GM21576 (cell line): ENCODE measurements around the gene TAOK1.
"Not testable (repeated sequence)": the region's sequence is repeated elsewhere in the genome, so short reads cannot be mapped to it uniquely, and the experiment has no call there.

ENCODE experiments used
- ATAC-seq: cut with Tn5 transposase; IDR thresholded peaks from one replicate; pipeline ENCODE4 v1.9.1; 2021; ENCODE audit warnings: mild to moderate bottlenecking, moderate library complexity; ENCODE audit not compliant: unreplicated experiment

The TAOK1 gene

DNA sequence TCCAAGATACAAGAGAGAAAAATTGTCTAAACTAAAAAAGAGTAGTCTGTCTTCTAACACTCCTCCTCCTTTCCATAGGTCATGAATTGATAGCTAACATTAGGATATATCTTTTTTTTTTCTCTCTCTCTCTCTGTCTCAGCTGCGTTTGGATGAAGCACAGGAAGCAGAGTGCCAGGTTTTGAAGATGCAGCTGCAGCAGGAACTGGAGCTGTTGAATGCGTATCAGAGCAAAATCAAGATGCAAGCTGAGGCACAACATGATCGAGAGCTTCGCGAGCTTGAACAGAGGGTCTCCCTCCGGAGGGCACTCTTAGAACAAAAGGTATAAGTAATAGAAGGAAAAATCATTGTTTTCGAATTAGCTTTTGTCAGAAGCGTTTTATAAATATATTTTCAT is 143.8 kb downstream of the TAOK1 start:
- no peak for ATAC-seq

DNA sequence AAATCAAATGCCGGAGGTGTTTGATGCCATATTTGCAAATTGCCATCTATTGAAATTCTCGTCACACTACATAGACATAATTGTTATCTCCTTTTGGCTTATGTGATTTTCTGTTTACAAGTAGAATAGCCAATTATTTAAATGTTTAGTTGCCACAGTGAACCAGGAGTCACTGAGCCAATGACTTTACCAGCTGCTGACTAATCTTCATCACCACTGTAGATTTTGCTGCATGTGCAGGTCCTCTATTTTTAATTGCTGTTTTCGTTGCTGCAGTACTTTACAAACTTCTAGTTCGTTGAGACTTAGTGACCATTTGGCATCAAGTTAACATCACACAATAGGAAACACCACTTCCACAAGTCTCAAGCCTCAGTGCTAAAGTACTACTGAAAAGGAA is 153.9 kb downstream of the TAOK1 start:
- ATAC-seq, result no peak

DNA sequence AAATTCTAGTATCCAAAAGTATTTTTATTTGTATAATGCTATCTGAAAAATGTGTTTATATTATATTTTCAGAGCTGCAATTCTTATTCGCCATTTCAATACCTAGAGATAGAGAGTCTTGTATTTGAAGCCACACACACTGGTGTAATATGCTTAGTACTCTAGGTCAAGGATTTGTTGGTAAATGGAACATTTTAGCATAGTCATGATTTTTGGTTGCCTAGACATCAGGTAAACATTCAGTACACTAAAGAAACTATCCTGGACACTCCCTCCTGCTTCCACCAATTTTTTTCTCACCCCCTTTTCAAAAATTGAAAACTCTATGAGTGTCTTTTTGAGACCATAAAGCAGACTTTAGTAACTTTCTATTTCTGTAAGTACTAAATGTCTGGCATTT is 155.9 kb downstream of the TAOK1 start:
- no peak for ATAC-seq

DNA sequence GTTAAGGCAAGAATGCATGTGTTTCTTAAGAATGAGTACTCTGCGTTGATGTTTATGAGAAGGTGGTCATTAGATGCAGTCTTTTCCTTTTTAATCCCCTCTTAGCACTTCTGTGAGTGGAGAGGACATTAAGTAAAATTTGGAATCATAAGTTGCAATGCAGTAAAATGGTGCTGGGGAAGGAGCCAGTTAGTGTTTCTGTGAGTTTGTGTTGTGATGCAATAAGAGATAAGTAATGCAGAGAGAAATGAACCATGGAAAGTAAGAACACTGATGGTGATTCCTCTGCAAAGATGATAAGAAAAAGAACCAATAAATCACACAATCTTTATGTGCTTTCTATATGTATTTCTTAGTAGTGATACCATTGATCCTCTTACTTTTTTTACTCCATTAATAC is 156.7 kb downstream of the TAOK1 start:
- no peak for ATAC-seq

DNA sequence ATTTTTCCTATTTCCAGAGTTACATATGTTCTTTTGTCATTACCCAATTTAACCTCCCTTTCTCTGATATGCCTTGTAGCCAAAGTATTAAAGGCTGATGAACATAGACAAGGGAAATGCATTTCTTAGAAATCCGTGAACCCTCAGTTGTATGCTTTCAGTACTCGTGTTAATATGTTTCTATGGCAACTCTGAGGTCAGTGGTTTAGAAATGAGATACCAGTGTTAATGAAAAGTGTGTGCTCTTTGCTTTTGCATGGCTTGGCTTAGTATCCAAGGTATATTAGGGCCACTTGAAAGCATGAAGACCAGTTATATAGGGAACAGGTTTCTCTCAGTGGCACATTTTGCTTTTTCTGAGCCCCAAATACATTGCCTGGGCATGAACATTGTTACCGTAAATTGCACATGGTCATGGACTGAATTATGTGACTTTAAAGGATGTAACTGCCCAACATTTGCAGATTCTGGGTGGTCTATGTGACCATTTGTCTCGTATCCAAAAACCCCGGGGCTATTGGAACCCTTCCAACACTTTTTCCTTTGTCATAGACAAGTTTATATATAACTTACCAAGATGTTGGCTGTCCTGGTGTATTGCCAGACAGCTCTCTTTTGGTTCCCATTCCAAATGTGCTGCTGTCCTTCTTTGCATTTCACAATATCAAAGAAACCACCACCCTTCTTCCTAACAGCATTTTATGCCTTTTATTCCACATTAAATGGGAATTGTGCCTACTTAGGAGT is 159.2 kb downstream of the TAOK1 start:
- ATAC-seq, result no peak

DNA sequence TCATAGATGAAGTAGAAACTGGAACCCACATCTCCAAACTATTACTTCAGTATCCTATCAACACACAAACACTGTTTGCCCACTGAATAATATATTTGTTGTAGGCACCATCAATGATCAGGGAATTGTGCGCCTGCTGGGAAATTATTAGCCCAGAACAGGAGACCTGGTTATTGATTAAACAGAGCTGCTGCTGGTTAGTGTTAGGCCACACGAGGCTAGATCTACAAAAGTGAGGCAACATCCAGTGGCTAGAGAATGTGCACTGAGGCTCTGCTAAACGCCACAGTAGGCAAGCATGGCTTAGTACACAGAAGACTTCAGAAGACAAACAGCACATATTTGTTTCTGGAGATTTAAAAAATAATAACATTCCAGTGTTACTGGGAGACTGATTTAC is 165.7 kb downstream of the TAOK1 start:
- no peak for ATAC-seq

DNA sequence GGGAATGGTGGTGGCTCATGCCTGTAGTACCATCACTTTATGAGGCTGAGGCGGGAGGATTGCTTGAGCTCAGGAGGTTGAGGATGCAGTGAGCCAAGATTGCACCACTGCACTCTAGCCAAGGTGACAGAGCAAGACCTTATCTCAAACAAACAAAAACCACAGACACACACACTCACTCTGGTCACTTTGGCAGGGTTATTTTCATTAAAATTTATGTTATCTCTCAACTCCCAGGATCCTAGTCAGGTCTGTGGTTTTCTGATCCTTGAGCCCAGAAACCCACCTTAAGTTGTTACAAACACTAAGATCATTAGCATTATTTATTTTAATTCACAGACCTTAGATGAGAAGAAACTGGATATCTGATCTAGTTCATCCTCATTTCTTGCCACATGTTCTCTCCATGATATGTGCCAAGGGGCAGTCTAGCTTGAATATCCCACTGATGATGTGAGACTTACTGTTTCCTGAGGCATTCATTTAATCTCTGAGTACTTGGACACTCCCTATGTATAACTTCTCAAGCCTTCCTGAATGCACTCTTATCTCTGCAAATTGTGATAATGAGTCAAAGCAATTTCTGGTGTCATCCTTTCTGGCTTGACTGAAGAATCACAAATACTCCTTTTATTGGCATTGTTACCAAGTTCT is 167.0 kb downstream of the TAOK1 start:
- no peak for ATAC-seq

DNA sequence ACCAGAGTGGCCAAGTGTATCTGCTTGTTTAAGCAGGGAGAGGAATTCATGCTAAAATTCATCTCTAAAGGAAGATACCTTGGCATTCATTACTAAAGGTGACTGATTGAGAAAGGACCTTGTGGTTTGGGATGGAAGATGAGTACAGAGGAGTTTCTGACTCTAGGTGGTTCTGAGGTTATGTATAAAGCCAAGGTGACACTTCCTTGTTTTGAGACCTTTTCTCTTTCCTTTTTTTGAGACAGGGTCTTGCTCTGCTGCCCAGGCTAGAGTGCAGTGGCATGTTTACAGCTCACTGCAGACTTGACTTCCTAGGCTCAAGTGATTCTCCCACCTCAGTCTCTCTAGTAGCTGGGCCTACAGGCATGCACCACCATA is 167.6 kb downstream of the TAOK1 start:
- no peak for ATAC-seq

DNA sequence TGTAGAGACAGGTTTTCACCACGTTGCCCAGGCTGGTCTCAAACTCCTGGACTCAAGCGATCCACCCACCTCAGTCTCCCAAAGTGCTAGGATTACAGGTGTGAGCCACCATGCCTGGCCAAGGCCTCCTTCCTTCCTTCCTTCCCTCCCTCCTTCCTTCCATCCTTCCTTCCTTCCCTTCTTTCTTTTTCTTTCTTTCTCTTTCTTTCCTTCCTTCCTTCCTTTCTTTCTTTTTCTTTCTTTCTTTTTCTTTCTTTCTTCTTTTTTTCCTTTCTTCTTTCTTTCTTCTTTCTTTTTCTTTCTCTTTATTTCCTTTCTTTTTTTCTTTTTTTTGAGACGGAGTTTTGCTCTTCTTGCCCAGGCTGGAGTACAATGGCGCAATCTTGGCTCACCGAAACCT is 168.0 kb downstream of the TAOK1 start:
- not testable (repeated sequence) for ATAC-seq

DNA sequence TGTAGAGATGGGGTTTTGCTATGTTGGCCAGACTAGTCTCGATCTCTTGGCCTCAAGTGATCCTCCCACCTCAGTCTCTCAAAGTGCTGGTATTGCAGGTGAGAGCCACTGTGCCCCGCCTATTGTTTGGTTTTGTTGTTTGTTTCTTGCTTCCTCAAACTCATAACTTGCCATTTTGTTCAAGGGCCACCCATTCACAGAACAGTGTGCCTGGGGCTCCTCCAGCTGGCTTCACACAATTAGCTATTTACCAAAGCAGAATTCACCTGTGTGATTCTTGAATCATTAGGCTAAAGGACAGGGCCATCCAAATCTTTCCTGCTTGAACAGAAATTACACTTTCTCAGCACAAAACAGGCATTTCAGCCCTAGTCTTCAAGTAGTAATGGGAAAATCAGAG is 169.5 kb downstream of the TAOK1 start:
- ATAC-seq, result no peak

DNA sequence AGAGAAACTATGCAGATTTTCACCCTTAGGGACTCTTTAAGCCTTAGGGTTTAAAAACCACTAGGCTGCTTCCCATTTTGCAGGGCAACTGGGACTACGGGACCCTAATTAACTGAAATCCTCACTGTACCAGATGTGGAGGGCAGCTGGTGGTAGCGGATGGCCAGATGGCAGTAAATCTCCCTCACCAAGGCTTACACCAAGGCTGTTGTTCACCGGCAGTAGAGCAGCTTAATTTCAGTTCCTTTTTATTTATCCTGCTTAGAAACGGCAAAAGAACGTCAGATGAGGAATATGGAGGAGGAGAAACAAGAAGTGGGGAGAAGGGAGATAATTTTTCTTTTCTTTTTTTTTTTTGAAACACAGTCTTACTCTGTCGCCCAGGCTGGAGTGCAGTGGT is 170.2 kb downstream of the TAOK1 start:
- ATAC-seq, result no peak

DNA sequence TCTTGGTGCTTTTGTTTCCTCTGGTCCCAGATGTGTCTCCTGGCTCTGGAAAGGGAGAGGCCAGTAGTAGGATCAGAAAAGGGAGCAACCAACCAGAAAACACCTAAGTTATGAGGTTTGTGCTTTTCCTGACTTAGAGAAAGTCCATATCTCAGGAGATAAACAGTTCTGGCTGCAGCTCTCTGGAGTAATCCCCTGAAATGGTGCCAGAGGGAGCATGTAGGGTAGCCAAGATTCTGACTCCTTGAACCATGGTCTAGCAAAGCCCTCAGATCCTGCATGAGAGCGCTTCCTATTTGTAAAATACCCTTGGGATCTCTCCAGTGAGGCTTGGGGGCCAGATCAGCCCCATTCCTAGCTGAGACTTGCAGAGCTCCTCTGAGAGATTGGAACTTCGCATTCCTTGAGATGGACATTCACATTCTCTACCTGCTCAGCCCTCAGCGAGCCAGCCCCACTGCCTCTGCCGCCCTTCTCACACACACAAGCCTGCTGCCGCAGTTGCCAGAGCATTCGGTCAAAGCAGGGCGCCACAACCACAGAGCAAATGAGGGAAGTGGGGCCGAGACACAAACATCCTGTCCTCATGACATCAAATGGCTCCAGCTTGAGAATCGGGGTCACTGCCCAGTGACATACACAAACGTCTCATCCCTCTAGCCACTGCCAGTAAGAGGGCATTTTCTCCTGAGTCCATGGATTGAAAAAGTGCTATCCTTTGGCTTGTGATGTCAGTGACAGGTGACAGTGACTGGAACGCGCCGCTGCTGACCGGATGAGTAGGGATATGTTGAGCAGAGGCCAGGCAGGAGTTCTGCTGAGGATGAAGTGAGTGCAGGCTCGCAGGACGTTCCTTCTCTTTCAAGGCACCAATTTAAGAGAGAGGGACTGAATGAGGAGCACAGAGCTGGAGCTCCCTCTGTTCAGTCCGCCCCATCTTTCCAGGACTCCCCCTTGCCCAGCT is 171.7 kb downstream of the TAOK1 start:
- ATAC-seq, result no peak

DNA sequence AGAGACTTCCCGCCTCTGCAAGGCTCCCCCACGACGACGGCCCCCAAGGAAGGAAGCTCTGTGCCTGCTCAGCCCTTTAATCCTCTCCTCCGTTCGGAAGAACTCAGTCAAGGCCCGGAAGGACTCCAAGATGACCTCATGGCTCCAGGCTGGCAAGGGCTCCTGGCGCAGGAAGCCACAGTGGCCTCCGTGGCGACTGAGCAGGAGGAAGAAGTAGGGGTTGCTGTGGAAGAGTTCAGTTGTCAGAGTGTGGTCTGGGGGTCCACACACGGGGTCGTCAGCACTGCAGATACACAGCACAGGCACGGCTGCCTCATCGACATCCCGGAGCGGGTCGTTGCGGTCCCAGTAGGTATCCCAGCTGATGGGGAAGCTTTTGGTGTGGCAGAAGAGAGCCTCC is 172.5 kb downstream of the TAOK1 start:
- ATAC-seq, result no peak

DNA sequence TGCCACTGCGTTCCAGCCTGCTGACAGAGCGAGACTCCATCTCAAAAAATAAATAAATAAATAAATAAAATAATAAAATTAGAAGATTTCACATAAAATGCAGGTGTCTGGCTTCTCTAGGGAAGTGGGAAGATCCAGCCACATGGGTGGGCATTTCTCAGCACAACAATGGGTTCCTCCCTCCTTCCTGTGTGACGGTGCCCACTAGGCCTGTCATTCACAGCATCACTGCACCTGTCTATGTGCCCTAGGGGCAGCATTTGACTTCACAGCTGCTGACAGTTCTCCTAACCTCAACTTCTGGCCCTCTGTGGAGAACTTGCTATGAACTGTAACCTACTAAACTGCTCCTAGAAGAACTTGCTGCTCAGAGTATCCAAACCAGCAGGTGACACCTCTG is 173.7 kb downstream of the TAOK1 start:
- ATAC-seq, result no peak

DNA sequence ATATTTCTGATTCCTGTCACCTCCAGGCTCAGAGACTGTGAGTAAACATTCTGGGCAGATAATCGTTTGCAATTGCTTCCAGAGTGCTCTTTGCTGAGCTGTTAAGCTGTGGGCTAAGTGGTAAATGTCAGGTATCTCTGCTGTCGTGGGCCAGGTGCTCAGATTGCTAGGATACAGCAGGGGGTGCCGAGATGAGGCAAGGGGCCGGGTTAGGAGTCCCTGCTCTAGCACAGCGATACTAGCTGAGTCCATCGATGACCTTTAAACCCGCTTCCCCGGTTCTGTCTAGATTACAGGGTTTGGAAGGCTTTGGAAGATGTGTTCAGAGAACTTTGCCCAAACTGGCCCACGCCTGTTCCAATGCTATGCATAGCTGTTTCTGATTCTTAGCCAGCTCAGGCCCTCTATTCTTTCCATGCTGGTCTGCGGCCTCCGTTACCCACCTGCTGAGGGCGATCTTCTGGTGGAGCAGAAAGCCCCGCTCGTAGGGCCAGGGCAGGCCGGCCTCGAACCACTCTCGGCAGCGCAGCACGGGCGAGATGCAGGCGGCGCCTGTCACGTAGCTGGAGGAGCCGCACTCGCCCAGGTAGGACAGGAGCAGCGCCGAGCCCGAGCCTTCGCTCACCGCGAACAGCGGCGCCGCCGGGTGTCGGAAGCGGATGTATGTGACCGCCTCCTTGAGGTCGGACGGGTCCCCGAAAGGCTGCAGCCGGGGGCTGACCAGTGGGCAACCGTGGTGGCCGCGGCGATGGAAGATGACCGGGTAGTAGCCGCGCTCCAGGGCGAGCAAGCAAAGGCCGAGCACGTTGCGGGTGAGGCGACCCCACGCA is 175.7 kb downstream of the TAOK1 start:
- no peak for ATAC-seq

DNA sequence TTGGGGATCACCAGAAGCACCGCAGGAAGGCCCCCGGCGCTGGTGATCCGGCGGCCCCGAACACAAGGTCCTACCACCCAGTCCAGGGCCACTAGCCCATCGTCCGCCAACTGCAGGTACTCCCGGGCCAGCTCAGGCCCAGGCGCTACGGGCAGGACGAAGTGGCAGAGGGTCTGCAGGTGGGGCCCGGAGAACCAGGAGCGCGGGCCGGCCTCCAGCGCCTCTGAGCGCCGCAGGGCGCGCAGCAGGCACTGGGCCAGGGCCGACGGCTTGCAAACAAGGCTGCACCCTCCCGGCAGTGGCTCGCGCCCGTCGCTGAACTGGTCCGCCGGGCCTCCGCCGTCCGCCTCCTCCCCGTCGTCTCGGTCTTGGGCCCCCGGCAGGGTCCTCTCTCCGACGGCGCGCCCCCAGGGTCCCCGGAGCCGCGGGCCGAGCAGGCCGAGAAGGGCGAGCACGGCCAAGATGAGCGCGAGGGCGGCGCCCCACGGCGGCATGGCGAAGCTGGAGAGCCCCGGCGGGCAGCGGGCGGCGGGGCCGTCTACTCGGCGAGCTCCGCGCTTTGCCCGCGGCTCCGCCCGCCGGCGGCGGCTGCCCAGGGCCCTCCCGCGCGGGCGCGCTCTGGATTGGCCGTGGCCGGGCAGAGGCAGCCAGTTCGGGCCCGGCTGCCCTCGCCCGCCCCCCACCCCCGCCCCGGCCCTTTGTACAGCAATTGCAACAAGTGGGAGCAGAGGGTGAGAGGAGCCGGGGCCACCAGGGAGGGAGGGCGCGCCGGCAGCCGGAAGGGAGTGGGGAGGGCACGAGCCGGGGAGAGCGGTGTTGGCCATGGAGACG is 176.5 kb downstream of the TAOK1 start, which contains the start of gene ABHD15:
ABHD15 (minus strand) TSS at position 565 of the 831 bp plus-strand sequence; CDS start at position 494, 71 bp downstream.
- peak; percentile 21 for ATAC-seq

DNA sequence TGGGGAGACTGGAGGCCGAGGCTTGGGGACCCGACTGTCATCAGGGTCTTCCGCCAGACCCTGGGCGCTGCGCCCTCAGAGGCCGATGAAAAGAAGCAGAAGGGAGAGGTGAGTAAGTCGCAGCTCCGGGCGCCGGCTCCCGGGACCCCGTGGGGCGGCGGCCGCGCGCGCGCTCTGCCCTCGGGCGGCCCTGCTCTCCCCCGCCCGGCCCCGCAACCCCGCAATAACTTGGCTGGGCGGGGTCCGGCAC is 177.1 kb downstream of the TAOK1 start:
- peak; percentile 4 for ATAC-seq

DNA sequence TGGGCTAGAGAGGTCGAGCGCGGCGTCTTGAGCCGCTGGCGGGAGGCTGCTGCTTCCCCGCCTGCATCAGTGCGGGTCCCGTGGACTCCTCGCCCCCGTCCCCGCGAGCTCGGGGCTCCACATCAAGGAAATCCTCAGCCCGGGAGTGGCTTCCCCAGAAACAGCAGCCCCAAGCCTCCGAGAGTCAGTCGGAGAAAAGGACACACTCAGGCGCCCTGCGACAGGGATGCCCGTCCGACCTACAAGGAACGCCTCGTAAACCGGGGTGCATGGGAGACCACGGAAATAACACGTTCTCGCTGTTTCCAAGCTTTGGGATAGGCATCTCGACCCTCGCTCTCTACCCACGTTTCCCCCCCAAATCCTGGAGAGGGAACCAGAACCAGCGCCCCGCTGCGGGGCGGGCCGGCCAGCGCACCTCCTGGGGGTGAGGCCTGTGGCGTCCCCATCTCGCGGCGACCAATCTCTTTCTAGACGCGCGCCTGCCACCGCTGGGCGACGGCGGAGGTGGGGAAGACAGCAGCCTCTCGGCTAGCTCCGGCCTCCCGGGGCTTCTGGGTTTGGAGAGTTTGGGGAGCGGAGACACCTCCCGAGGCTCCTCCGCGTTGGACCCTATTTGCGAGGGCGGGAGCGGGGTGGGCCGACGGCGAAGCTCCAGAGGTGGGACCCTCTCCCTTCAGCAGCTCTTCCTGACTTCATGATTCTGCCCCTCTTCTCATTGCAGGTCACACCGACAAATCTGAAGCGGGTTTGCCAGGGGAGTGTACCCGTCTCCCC is 177.6 kb downstream of the TAOK1 start:
- ATAC-seq, result peak; percentile 34
